Transverse colon (tissue), 4 donors: Measurements from ENCODE around the gene FAM3C. TPM values are rescaled to one million over a fixed set of nuclear protein-coding genes. Genes with fewer than 3 reads are reported as not detected.

Experiments
- DNase-seq: peaks from one replicate; pipeline ENCODE4 v3.0.0-alpha.2; 2019
- H3K27ac ChIP-seq, 4 donors: fragments of 200-600 bp; sonication (generic); 2 replicates each; pipeline ENCODE4 v1.5.1; 2016 to 2018; ENCODE audit warnings: inconsistent platforms in 4 of 4
- H3K27me3 ChIP-seq: fragments of 200-600 bp; sonication (generic); 2 replicates; pipeline ENCODE4 v1.5.1; 2017; ENCODE audit warnings: inconsistent platforms
- H3K36me3 ChIP-seq, 4 donors: fragments of 200-600 bp; sonication (generic); 2 replicates each; pipeline ENCODE4 v1.5.1; 2017 to 2019; ENCODE audit warnings: inconsistent platforms in 4 of 4
- H3K4me1 ChIP-seq, 4 donors: fragments of 200-600 bp; sonication (generic); 2 replicates each; pipeline ENCODE4 v1.5.1; 2017 to 2020; ENCODE audit warnings: inconsistent platforms in 4 of 4
- H3K4me3 ChIP-seq, 4 donors: fragments of 200-600 bp; sonication (generic); 1 replicate in 1 of 4; 2 replicates in 3 of 4; pipeline versions ENCODE4 v1.5.1 to v1.6.1; 2017 to 2019; ENCODE audit warnings: inconsistent platforms in 4 of 4
- H3K9me3 ChIP-seq, 2 donors: fragments of 200-600 bp; sonication (generic); 2 replicates each; pipeline ENCODE4 v1.5.1; 2017 to 2019; ENCODE audit warnings: inconsistent platforms in 2 of 2
- EP300 ChIP-seq: sonication (generic); formaldehyde crosslinking; IDR thresholded peaks from one replicate; pipeline ENCODE4 v1.6.1; 2017; ENCODE audit warnings: antibody characterized with exemption, low read depth
- POLR2A ChIP-seq: fragments of 450-650 bp; IDR thresholded peaks from one replicate; pipeline ENCODE4 v1.6.1; 2016; ENCODE audit warnings: antibody characterized with exemption, mild to moderate bottlenecking, moderate library complexity
- POLR2AphosphoS5 ChIP-seq, 3 donors: sonication (generic); formaldehyde crosslinking; IDR thresholded peaks; one replicate each; pipeline ENCODE4 v1.6.1; 2016; ENCODE audit warnings: antibody characterized with exemption in 3 of 3
- WGBS, 2 donors: methylation state at CpG; one replicate each; pipeline ENCODE4 v1.1.5; 2018; ENCODE audit warnings: low coverage in 1 of 2; 5-methylcytosine and 5-hydroxymethylcytosine counted together
- in situ Hi-C, 4 donors: fragments of 200-750 bp; cut with MboI; loops; one replicate each; pipeline versions ENCODE4 v1.15.0 to v1.15.1; 2017; ENCODE audit warnings: low sequenced_read_pairs in 3 of 4, low pct_ligation_motif_present in 1 of 4, low pct_unique_long_range_greater_than_20kb in 1 of 4
- intact Hi-C: fragments of 100-400 bp; cut with DNase I; formaldehyde crosslinking; loops from one replicate; pipeline ENCODE4 v1.15.1; 2023; ENCODE audit warnings: low total_unique reads
- total RNA-seq, 4 donors: library from RNA; depleted of rRNA; stranded (reverse); fragments of >200 nt; gene quantifications; one replicate each; pipeline ENCODE4 v1.1.0, GENCODE V29; 2016
- TF ChIP-seq, protein P1 (sequence below), 5 experiments: fragments of 200-600 bp in 3 of 5; fragments of 450-650 bp in 2 of 5; sonication (generic) in 3 of 5; IDR thresholded peaks; 1 replicate in 2 of 5; 2 replicates in 3 of 5; pipeline ENCODE4 v1.5.1; 2016 to 2017; ENCODE audit warnings: antibody characterized with exemption in 5 of 5, inconsistent platforms in 3 of 5, mild to moderate bottlenecking in 2 of 5, moderate library complexity in 1 of 5

The FAM3C gene
- total RNA-seq, 4 donors from 2014 or later, result 9.0 to 48.9 (median 33.6) TPM

DNA sequence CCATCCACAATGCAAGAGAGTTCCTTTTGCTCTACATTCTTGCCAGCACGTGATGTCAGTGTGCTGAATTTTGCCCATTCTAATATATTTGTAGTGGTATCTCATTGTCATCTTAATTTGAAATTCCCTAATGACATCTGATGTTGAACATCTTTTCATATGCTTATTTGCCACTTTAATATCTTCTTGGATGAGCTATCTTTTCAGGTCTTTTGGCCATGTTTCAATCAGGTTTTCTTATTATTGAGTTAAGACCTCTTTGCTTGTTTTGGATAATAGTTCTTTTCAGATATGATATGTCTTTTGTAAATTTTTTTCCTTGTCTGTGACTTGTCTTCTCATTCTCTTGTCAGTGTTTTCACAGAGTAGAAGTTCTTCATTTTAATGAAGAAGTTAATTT, 20.4 kb upstream of the FAM3C start:
- no peak for TF ChIP-seq POLR2AphosphoS5 (IDR thresholded peaks at IDR 0.05)
- TF ChIP-seq, protein P1, sequence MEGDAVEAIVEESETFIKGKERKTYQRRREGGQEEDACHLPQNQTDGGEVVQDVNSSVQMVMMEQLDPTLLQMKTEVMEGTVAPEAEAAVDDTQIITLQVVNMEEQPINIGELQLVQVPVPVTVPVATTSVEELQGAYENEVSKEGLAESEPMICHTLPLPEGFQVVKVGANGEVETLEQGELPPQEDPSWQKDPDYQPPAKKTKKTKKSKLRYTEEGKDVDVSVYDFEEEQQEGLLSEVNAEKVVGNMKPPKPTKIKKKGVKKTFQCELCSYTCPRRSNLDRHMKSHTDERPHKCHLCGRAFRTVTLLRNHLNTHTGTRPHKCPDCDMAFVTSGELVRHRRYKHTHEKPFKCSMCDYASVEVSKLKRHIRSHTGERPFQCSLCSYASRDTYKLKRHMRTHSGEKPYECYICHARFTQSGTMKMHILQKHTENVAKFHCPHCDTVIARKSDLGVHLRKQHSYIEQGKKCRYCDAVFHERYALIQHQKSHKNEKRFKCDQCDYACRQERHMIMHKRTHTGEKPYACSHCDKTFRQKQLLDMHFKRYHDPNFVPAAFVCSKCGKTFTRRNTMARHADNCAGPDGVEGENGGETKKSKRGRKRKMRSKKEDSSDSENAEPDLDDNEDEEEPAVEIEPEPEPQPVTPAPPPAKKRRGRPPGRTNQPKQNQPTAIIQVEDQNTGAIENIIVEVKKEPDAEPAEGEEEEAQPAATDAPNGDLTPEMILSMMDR (IDR thresholded peaks at IDR 0.05), result no peak
- TF ChIP-seq POLR2A, result no peak
- TF ChIP-seq EP300, result no peak
- no peak overlapping the region for H3K4me3 ChIP-seq
- no peaks in the 10 kb centered on the region for H3K9me3 ChIP-seq
- H3K27me3 ChIP-seq, result no peaks in the 10 kb centered on the region
- in situ Hi-C loops, result no loop called here
- no peak overlapping the region for H3K27ac ChIP-seq
- DNase-seq, result no peak
- no peaks in the 10 kb centered on the region for H3K36me3 ChIP-seq
- peaks cover 0 to 4% (median 0%) of the 10 kb centered on the region in 4 donors for H3K4me1 ChIP-seq
- WGBS, 2 donors, result 90 to 100% methylated on average over 1 of the region's 1 CpG
- intact Hi-C loops, result no loop called here

- TF ChIP-seq, protein P1 (IDR thresholded peaks at IDR 0.05), result no peak
- TF ChIP-seq POLR2A (no peak), POLR2AphosphoS5 (IDR thresholded peaks at IDR 0.05) (no peak), EP300 (no peak)
- intact Hi-C loops, result no loop called here
- Histone ChIP-seq H3K27me3 (no peaks in the 10 kb centered on the region), H3K27ac (no peak overlapping the region), H3K4me1 (peaks cover 0 to 4% (median 0%) of the 10 kb centered on the region in 4 donors), H3K36me3 (no peaks in the 10 kb centered on the region), H3K9me3 (no peaks in the 10 kb centered on the region), H3K4me3 (no peak overlapping the region)
- DNase-seq, result no peak
- WGBS, 2 donors, result 68 to 100% methylated on average over 1 of the region's 1 CpG
- in situ Hi-C loops, result no loop called here
Observed at GRCh38 chr7:121414436-121414835, 18.3 kb upstream of the FAM3C start.

GRCh38 chr7:121411597-121411979, 15.5 kb upstream of the FAM3C start:
- in situ Hi-C loops, result no loop called here
- no peak overlapping the region for H3K4me3 ChIP-seq

GRCh38 chr7:121410829-121411596, 14.9 kb upstream of the FAM3C start:
- DNase-seq, result no peak
- no peak for TF ChIP-seq EP300
- Histone ChIP-seq H3K27ac (no peak overlapping the region), H3K27me3 (no peaks in the 10 kb centered on the region), H3K4me1 (peaks cover 0 to 16% (median 5%) of the 10 kb centered on the region in 4 donors), H3K36me3 (no peaks in the 10 kb centered on the region), H3K9me3 (no peaks in the 10 kb centered on the region), H3K4me3 (no peak overlapping the region)
- intact Hi-C loops (no loop called here), in situ Hi-C loops (no loop called here)
- WGBS, 2 donors, result 70 to 79% methylated on average over 2 of the region's 2 CpGs

More at GRCh38 chr7:121411597-121411979, 15.5 kb upstream of the FAM3C start:
- no peaks in the 10 kb centered on the region for H3K9me3 ChIP-seq
- DNase-seq, result no peak
- H3K36me3 ChIP-seq, result no peaks in the 10 kb centered on the region
- H3K4me1 ChIP-seq, result peaks cover 0 to 11% (median 4%) of the 10 kb centered on the region in 4 donors
- WGBS, 2 donors, result 78 to 86% methylated on average over 3 of the region's 3 CpGs
- H3K27me3 ChIP-seq, result no peaks in the 10 kb centered on the region
- intact Hi-C loops, result no loop called here
- no peak overlapping the region for H3K27ac ChIP-seq
- TF ChIP-seq, protein P1 (IDR thresholded peaks at IDR 0.05), result no peak
- TF ChIP-seq POLR2AphosphoS5 (IDR thresholded peaks at IDR 0.05) (no peak), POLR2A (no peak), EP300 (no peak)
